ENCODE results near the gene DGKI. TPM values are rescaled to one million over a fixed set of nuclear protein-coding genes. Genes with fewer than 3 reads are reported as not detected.

Gene DGKI
- total RNA-seq, 2 donors from 2014 or later, result 17.8 to 18.2 TPM

DNA sequence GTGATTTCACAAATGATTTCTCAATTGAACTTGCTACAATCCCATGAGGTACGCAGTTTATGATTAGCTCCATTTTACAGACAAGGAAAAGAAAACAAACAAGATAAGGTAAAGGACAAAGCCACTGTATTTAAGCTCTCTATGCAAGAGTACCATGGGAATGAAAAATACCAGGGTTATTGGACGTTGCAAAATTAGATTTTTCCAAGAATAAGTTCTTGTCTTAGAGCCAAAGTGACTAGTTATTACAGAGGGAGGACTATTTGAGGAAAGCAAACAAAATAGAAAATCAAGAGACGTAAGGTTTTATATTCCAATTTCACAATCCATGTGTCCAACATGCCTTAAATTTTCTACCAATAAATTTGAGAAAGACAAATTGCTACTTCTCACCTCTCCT, 405.3 kb downstream of the DGKI start:
- DNase-seq (no peak), ATAC-seq (replicated peaks in 1 of 2) (no peak)
- peaks cover 0 to 3% of the 10 kb centered on the region in 2 donors for H3K9me3 Mint-ChIP-seq
- no peak overlapping the region for H3K4me3 Mint-ChIP-seq
- H3K27me3 Mint-ChIP-seq (ENCODE audit: low read depth), result no peaks in the 10 kb centered on the region
- H3K36me3 Mint-ChIP-seq (ENCODE audit: insufficient read depth in 2 of 2), result peaks cover 0 to 1% of the 10 kb centered on the region in 2 donors
- no peak overlapping the region for H3K27ac Mint-ChIP-seq
- H3K4me1 Mint-ChIP-seq (ENCODE audit: low read depth), result no peaks in the 10 kb centered on the region

DNA sequence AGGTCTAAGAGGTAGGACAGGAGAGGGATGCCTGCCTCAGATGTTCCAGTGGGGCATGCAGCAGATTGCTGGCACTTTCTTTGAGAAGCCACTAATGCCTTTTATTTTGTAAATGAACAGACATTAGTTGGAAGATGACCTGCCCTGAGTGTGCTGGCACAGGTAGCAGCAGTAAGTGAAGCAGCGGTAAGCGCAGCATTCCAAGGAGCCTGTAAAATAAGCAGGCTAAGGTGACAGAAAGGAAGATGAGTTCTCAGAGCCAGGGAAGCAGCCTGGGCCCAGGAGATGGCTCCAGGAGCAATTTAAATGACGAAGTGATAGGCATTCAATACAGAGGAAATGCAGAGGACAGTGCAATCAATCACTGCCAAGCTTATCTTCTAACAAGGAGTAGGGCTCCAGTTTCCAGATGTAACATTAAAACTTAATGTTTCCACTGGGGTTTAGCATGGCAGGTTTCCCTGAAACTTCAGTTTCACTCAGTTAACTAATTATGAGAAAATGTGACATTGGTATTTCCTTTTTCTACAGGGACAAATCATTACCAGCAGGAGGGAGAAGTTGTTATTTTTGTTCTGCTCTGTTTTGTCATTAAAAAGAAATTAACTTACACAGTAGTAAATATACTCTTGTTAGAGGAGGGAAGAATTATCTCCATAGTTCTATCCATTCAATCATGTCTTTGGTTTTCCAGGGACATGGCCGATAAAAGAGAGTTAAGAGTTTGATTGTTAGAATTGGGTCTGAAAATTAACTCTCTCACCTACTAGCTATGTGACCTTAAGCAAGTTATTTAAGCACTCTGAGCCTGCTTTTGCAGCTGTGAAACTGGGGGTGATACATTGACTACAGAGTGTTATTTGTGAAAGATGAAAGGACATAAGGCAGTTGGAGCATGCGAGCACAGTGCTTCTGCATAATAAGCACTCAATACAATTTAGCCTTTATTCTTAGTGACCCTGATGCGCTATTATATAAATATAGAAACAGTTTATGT, 406.6 kb downstream of the DGKI start:
- DNase-seq (no peak), ATAC-seq (replicated peaks in 1 of 2) (no peak)
- Mint-ChIP-seq H3K9me3 (peaks cover 0 to 3% of the 10 kb centered on the region in 2 donors), H3K27me3 (ENCODE audit: low read depth) (no peaks in the 10 kb centered on the region), H3K4me1 (ENCODE audit: low read depth) (no peaks in the 10 kb centered on the region), H3K36me3 (ENCODE audit: insufficient read depth in 2 of 2) (peaks cover 0 to 1% of the 10 kb centered on the region in 2 donors), H3K27ac (no peak overlapping the region), H3K4me3 (no peak overlapping the region)

- Mint-ChIP-seq H3K36me3 (ENCODE audit: insufficient read depth in 2 of 2) (peaks cover 0 to 1% of the 10 kb centered on the region in 2 donors), H3K9me3 (peaks cover 0 to 6% of the 10 kb centered on the region in 2 donors), H3K4me1 (ENCODE audit: low read depth) (no peaks in the 10 kb centered on the region), H3K27me3 (ENCODE audit: low read depth) (no peaks in the 10 kb centered on the region), H3K27ac (no peak overlapping the region), H3K4me3 (no peak overlapping the region)
- ATAC-seq (replicated peaks in 1 of 2), result no peak
- no peak for DNase-seq
These were observed 411.8 kb downstream of the DGKI start for GRCh38 chr7:137434946-137435345.

GRCh38 chr7:137434530-137434929, 412.2 kb downstream of the DGKI start:
- DNase-seq (no peak), ATAC-seq (replicated peaks in 1 of 2) (no peak)
- H3K4me3 Mint-ChIP-seq, result no peak overlapping the region
- no peak overlapping the region for H3K27ac Mint-ChIP-seq
- H3K36me3 Mint-ChIP-seq (ENCODE audit: insufficient read depth in 2 of 2), result peaks cover 0 to 1% of the 10 kb centered on the region in 2 donors
- H3K9me3 Mint-ChIP-seq, result peaks cover 0 to 4% of the 10 kb centered on the region in 2 donors
- H3K27me3 Mint-ChIP-seq (ENCODE audit: low read depth), result no peaks in the 10 kb centered on the region
- no peaks in the 10 kb centered on the region for H3K4me1 Mint-ChIP-seq (ENCODE audit: low read depth)

DNA sequence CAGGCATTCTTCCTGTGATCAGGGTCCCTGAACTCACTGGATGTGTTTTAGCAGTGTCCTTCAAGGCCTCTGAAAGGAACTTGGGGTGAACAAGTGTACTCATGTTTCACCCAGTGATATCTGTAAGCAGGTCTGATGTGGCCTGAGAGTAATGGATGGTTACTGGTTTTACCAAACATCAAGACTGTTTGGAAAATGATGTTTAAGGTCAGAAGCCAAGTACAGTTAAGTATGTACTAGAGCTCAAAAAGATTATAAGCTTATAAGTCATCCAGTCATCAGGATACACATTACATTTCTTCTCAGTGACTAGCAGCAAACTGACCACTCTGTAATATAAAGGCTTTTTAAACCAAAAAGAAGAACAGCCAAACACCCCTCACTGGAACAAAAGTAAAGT, 423.5 kb downstream of the DGKI start:
- Mint-ChIP-seq H3K9me3 (peaks cover 2% of the 10 kb centered on the region in 2 donors), H3K4me3 (no peak overlapping the region), H3K4me1 (ENCODE audit: low read depth) (no peaks in the 10 kb centered on the region), H3K36me3 (ENCODE audit: insufficient read depth in 2 of 2) (no peaks in the 10 kb centered on the region), H3K27me3 (ENCODE audit: low read depth) (no peaks in the 10 kb centered on the region), H3K27ac (no peak overlapping the region)
- no peak for ATAC-seq (replicated peaks in 1 of 2)
- DNase-seq, result no peak

GRCh38 chr7:137421366-137421765, 425.4 kb downstream of the DGKI start:
- H3K4me1 Mint-ChIP-seq (ENCODE audit: low read depth), result no peaks in the 10 kb centered on the region
- no peak for ATAC-seq (replicated peaks in 1 of 2)

GRCh38 chr7:137418841-137419240, 427.9 kb downstream of the DGKI start:
- H3K27ac Mint-ChIP-seq, result no peak overlapping the region
- H3K4me1 Mint-ChIP-seq (ENCODE audit: low read depth), result no peaks in the 10 kb centered on the region
- ATAC-seq (replicated peaks in 1 of 2), result no peak
- no peak for DNase-seq
- H3K4me3 Mint-ChIP-seq, result no peak overlapping the region
- H3K9me3 Mint-ChIP-seq, result no peaks in the 10 kb centered on the region
- no peaks in the 10 kb centered on the region for H3K36me3 Mint-ChIP-seq (ENCODE audit: insufficient read depth in 2 of 2)
- H3K27me3 Mint-ChIP-seq (ENCODE audit: low read depth), result no peaks in the 10 kb centered on the region

More at GRCh38 chr7:137421366-137421765, 425.4 kb downstream of the DGKI start:
- Mint-ChIP-seq H3K4me3 (no peak overlapping the region), H3K27me3 (ENCODE audit: low read depth) (no peaks in the 10 kb centered on the region), H3K9me3 (peaks cover under 1 to 2% of the 10 kb centered on the region in 2 donors), H3K36me3 (ENCODE audit: insufficient read depth in 2 of 2) (no peaks in the 10 kb centered on the region), H3K27ac (no peak overlapping the region)
- DNase-seq, result no peak

DNA sequence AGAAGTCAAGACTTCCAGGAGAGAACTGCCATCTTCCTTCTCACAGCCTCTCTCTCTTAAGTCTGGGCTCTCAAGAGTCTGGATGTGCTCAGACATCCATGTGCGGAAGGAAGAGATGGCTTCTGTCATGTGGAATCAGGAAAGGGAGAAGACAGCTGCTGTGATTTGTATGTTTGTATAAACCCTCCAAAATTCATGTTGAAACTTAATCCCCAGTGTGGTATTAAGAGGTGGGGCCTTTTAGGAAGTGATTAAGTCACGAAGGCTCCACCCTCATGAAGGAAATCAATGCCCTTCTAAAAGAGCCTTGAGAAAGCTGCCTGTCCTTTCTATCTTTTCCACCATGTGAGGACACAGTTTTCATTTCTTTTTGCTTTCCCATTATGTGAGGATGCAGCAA, 429.3 kb downstream of the DGKI start:
- H3K4me3 Mint-ChIP-seq, result no peak overlapping the region
- H3K4me1 Mint-ChIP-seq (ENCODE audit: low read depth), result no peaks in the 10 kb centered on the region
- H3K27ac Mint-ChIP-seq, result no peak overlapping the region
- no peaks in the 10 kb centered on the region for H3K9me3 Mint-ChIP-seq
- no peak for DNase-seq
- no peaks in the 10 kb centered on the region for H3K27me3 Mint-ChIP-seq (ENCODE audit: low read depth)
- H3K36me3 Mint-ChIP-seq (ENCODE audit: insufficient read depth in 2 of 2), result no peaks in the 10 kb centered on the region
- no peak for ATAC-seq (replicated peaks in 1 of 2)

DNA sequence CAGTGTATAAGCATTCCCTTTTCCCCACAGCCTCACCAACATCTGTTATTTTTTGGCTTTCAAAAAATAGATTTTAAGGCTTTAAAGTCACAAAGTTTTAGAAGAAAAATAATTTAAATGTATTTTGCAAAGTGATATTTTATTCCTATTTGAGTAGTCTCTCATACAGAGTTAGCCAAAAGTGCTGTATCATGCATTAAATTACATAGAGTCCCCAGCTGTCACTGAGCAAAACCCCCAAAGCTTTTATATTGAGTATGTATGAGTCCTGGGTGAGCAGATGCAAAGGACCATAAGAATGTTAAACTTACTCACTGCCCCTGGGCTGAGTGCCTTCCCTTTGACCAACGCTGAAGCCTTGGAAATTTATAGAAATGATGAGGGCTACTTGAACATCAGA, 432.9 kb downstream of the DGKI start:
- no peaks in the 10 kb centered on the region for H3K4me1 Mint-ChIP-seq (ENCODE audit: low read depth)
- H3K27me3 Mint-ChIP-seq (ENCODE audit: low read depth), result no peaks in the 10 kb centered on the region
- H3K4me3 Mint-ChIP-seq, result no peak overlapping the region
- no peak for ATAC-seq (replicated peaks in 1 of 2)
- no peak overlapping the region for H3K27ac Mint-ChIP-seq
- H3K36me3 Mint-ChIP-seq (ENCODE audit: insufficient read depth in 2 of 2), result no peaks in the 10 kb centered on the region
- no peak for DNase-seq
- H3K9me3 Mint-ChIP-seq, result peaks cover 0 to 2% of the 10 kb centered on the region in 2 donors

DNA sequence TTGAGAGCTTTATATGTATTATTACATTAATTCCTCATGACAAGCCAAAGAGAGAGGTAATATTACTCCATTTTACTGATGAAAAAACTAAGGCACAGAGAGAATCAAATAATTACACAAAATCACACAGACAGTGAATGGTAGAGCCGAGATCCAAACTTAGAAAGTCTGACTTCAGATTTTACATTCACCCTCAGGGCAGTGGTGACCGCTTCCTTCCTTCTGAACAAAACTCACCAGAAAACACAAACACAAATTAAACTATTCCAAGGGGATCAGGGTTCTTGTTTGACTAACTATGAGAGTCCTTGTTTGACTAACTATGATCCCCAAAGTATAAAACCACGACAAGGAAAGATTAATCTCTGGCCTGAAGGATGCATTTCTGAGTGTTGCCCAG, 435.3 kb downstream of the DGKI start:
- H3K4me3 Mint-ChIP-seq, result no peak overlapping the region
- H3K9me3 Mint-ChIP-seq, result peaks cover 0 to 2% of the 10 kb centered on the region in 2 donors
- no peaks in the 10 kb centered on the region for H3K27me3 Mint-ChIP-seq (ENCODE audit: low read depth)
- no peak for DNase-seq
- no peaks in the 10 kb centered on the region for H3K4me1 Mint-ChIP-seq (ENCODE audit: low read depth)
- no peak overlapping the region for H3K27ac Mint-ChIP-seq
- H3K36me3 Mint-ChIP-seq (ENCODE audit: insufficient read depth in 2 of 2), result no peaks in the 10 kb centered on the region
- ATAC-seq (replicated peaks in 1 of 2), result no peak

DNA sequence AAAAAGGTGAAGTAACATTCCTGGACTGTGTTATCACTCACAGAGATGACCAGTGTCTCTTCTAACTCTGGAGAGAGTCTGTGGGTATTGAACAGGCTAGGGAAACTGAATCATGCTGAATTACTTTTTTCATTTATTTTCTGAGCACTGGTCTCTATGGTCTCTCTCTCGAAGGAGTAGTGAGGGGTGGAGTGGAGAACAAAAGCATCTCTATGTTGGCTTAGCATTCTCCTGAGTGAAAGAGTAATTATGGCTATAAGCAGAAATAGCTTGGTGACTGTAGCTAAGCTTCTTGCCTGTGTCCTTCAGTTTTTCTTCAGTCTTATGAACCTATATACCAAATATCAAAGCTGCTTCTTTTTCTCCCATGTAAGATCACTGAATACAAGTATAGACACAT, 438.6 kb downstream of the DGKI start:
- no peaks in the 10 kb centered on the region for H3K36me3 Mint-ChIP-seq (ENCODE audit: insufficient read depth in 2 of 2)
- no peak overlapping the region for H3K4me3 Mint-ChIP-seq
- H3K4me1 Mint-ChIP-seq (ENCODE audit: low read depth), result no peaks in the 10 kb centered on the region

DNA sequence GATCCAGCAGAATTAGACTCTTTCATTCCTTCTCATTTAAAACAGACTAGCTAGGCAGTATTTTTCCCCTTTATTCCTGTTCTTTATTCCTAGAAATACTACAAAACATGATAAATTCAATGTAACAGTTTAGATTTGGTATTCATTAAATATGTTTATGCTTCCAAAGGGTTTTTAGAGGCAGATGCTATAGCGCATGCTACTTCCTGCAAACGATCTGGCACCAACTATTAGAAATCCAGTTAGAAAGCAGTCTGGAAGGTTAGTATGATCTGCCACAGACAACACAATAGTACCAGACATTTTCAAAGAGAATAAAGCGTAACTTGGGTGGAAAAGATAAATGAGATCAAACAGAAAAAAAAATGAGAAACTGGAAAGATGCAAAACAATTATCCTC, 439.7 kb downstream of the DGKI start:
- no peak overlapping the region for H3K4me3 Mint-ChIP-seq
- no peak for DNase-seq
- no peaks in the 10 kb centered on the region for H3K36me3 Mint-ChIP-seq (ENCODE audit: insufficient read depth in 2 of 2)
- peaks cover 0 to 4% of the 10 kb centered on the region in 2 donors for H3K9me3 Mint-ChIP-seq
- H3K4me1 Mint-ChIP-seq (ENCODE audit: low read depth), result no peaks in the 10 kb centered on the region
- no peak overlapping the region for H3K27ac Mint-ChIP-seq
- H3K27me3 Mint-ChIP-seq (ENCODE audit: low read depth), result no peaks in the 10 kb centered on the region
- no peak for ATAC-seq (replicated peaks in 1 of 2)

More for the DNA sequence above, 438.6 kb downstream of the DGKI start:
- no peak for DNase-seq
- no peak overlapping the region for H3K27ac Mint-ChIP-seq
- ATAC-seq (replicated peaks in 1 of 2), result no peak
- H3K9me3 Mint-ChIP-seq, result peaks cover 0 to 4% of the 10 kb centered on the region in 2 donors
- H3K27me3 Mint-ChIP-seq (ENCODE audit: low read depth), result no peaks in the 10 kb centered on the region

DNA sequence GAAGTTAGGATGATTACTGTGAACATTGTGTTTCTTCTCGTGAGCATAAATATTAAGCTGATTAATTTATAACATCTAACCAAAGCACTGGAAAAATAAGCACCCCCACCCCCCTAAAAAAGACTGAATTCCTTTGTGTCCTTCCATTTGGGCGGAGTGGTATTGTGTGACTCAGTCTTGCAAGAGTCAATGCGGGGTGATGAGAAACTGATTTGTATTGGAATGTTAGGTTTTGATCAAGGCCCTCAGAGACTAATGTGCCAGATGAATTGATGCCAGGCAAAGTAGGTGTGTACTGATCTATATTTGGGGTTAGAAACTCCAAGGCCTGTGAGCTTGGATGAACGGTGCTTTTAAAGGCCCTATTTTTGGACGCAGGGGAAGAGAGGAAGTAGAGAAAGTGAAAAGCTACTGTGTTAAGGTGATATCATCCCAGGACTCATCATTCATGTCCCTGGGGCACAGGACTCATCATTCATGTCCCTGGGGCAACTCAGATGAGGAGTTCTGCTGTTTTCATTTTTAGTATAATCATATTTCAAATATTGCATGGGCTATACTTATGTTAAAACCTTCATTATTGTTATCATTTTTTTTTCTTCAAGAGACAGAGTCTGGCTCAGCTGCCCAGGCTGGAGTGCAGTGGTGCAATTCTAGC, 442.0 kb downstream of the DGKI start:
- Mint-ChIP-seq H3K4me1 (ENCODE audit: low read depth) (no peaks in the 10 kb centered on the region), H3K9me3 (peaks cover 0 to 4% of the 10 kb centered on the region in 2 donors), H3K4me3 (no peak overlapping the region), H3K27me3 (ENCODE audit: low read depth) (no peaks in the 10 kb centered on the region), H3K27ac (no peak overlapping the region), H3K36me3 (ENCODE audit: insufficient read depth in 2 of 2) (no peaks in the 10 kb centered on the region)
- DNase-seq (no peak), ATAC-seq (replicated peaks in 1 of 2) (no peak)
